Upper lobe of left lung (tissue), 6 donors: ENCODE results near the gene NFKBIB. TPM values are rescaled to one million over a fixed set of nuclear protein-coding genes. Genes with fewer than 3 reads are reported as not detected.
A peak's percentile ranks its signal among the peaks of the same experiment; 100 is the strongest.

Source experiments
- ATAC-seq, 2 donors: fragments of 200-7000 bp; cut with Tn5 transposase; one replicate each; pipeline ENCODE4 v1.9.1; 2022; ENCODE audit warnings: mild to moderate bottlenecking in 2 of 2, moderate library complexity in 2 of 2; ENCODE audit not compliant: low FRiP score in 2 of 2
- DNase-seq, 2 donors: peaks; one replicate each; pipeline ENCODE4 v3.0.0-alpha.2; 2019 to 2020
- H3K27ac ChIP-seq, 4 donors: fragments of 200-600 bp; sonication (generic); one replicate each; pipeline ENCODE4 v1.5.1; 2016 to 2019
- H3K27me3 ChIP-seq, 4 donors: fragments of 200-600 bp; sonication (generic); one replicate each; pipeline ENCODE4 v1.5.1; 2017 to 2019
- H3K36me3 ChIP-seq, 4 donors: fragments of 200-600 bp; sonication (generic); one replicate each; pipeline ENCODE4 v1.5.1; 2016 to 2019
- H3K4me1 ChIP-seq, 4 donors: fragments of 200-600 bp; sonication (generic); one replicate each; pipeline ENCODE4 v1.5.1; 2018 to 2019
- H3K4me3 ChIP-seq, 4 donors: fragments of 200-600 bp; sonication (generic); one replicate each; pipeline ENCODE4 v1.5.1; 2017 to 2019; ENCODE audit warnings: mild to moderate bottlenecking in 2 of 4, moderate library complexity in 1 of 4
- H3K9me3 ChIP-seq, 4 donors: fragments of 200-600 bp; sonication (generic); one replicate each; pipeline ENCODE4 v1.5.1; 2018 to 2019
- EP300 ChIP-seq, 4 donors: sonication (generic); formaldehyde crosslinking; IDR thresholded peaks; one replicate each; pipeline ENCODE4 v1.5.1; 2017; ENCODE audit warnings: antibody characterized with exemption in 4 of 4, control low read depth in 2 of 4
- POLR2A ChIP-seq, 4 donors: fragments of 450-650 bp; IDR thresholded peaks; one replicate each; pipeline ENCODE4 v1.5.1; 2016 to 2017; ENCODE audit warnings: antibody characterized with exemption in 4 of 4, mild to moderate bottlenecking in 2 of 4
- POLR2AphosphoS5 ChIP-seq, 2 donors: sonication (generic); formaldehyde crosslinking; IDR thresholded peaks; one replicate each; pipeline ENCODE4 v1.5.1; 2017; ENCODE audit warnings: antibody characterized with exemption in 2 of 2
- WGBS, 2 donors: methylation state at CpG; one replicate each; pipeline ENCODE4 v1.1.5; 2017 to 2018; 5-methylcytosine and 5-hydroxymethylcytosine counted together
- total RNA-seq, 6 donors: library from RNA; depleted of rRNA in 4 of 6; stranded (reverse); fragments of >200 nt in 4 of 6; gene quantifications; one replicate each; pipeline versions ENCODE4 v1.1.0 to v1.2.1, GENCODE V29; 2016 to 2021
- TF ChIP-seq, protein P1 (sequence below), 6 experiments: fragments of 450-650 bp in 4 of 6; fragments of 200-600 bp in 2 of 6; sonication (generic) in 2 of 6; IDR thresholded peaks; one replicate each; pipeline ENCODE4 v1.5.1; 2016 to 2019; ENCODE audit warnings: antibody characterized with exemption in 6 of 6
- donor health status: DM: no; HTN: no; CAD: no; lungs with moderate emphysema.
- donor health status: DM: no; HTN: yes; CAD: no; lungs with severe emphysema.

NFKBIB gene
- total RNA-seq, 6 donors from 2014 or later = 22.8 to 38.4 (median 31.6) TPM

DNA sequence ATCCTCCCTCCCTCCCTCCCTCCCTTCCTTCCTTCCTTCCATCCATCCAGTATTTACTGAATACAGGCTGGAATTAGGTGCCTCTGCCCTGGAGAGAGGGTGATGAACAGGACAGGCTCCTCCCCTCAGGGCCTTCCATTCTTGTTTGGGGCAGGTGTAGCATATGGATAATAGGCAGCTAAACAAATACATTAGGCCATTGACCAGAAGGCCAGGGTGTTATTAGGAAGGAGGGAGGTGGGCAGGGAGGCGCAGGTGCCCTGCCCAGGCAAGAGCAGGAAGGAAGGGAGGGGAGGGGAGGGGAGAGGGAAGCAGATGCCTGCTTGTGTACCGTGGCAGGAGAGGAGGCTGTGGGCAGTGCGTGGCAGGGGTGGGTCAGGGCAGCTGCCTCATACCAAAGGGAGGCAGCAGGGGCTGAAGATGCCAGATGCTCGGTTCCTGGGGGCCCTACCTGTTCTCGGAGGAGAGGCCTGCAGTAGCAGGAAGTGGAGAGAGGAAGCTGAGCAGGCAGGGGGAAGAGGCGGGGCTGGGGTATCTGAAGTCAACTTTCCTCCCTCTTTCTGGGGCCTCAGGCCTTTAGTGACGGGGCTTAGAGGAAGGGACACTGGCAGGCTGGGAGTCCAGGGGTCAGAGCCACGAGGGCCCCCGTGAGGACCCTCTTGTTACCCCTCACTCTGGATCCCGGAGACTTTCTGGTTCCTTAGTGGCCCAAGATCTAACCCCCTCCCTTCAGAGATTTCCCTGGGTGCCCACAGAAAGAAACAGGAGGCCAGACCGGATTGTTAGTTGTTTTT, 21.8 kb upstream of the NFKBIB start, which contains the start of gene RINL:
Gene RINL, minus strand, starts transcription at position 495 of the 794 bp plus-strand sequence. CDS start 1,533 bp downstream, outside the sequence.
- WGBS, 2 donors = 22 to 24% methylated on average over 11 of the region's 11 CpGs
- Histone ChIP-seq H3K27me3 (no peaks in the 10 kb centered on the region), H3K4me3 (peak within 1 kb of the TSS in 2 of 4 donors; percentile 34 to 40), H3K27ac (peak within 1 kb of the TSS; percentile 55 to 89 (median 86)), H3K36me3 (peaks cover 0 to 43% (median 28%) of the 10 kb centered on the region in 4 donors), H3K9me3 (no peaks in the 10 kb centered on the region), H3K4me1 (peaks cover 16 to 19% (median 16%) of the 10 kb centered on the region in 4 donors)
- TF ChIP-seq, protein P1, sequence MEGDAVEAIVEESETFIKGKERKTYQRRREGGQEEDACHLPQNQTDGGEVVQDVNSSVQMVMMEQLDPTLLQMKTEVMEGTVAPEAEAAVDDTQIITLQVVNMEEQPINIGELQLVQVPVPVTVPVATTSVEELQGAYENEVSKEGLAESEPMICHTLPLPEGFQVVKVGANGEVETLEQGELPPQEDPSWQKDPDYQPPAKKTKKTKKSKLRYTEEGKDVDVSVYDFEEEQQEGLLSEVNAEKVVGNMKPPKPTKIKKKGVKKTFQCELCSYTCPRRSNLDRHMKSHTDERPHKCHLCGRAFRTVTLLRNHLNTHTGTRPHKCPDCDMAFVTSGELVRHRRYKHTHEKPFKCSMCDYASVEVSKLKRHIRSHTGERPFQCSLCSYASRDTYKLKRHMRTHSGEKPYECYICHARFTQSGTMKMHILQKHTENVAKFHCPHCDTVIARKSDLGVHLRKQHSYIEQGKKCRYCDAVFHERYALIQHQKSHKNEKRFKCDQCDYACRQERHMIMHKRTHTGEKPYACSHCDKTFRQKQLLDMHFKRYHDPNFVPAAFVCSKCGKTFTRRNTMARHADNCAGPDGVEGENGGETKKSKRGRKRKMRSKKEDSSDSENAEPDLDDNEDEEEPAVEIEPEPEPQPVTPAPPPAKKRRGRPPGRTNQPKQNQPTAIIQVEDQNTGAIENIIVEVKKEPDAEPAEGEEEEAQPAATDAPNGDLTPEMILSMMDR (IDR thresholded peaks at IDR 0.05) = peak in 1 of 6 experiments; percentile 4
- TF ChIP-seq POLR2AphosphoS5 (IDR thresholded peaks at IDR 0.05) = peak in 1 of 2 donors; percentile 8
- no peak for TF ChIP-seq EP300 (IDR thresholded peaks at IDR 0.05)
- peak in 1 of 4 donors; percentile 37 for TF ChIP-seq POLR2A (IDR thresholded peaks at IDR 0.05)
- DNase-seq (peak in 1 of 2 donors; percentile 65), ATAC-seq (peak; percentile 64 to 68)

DNA sequence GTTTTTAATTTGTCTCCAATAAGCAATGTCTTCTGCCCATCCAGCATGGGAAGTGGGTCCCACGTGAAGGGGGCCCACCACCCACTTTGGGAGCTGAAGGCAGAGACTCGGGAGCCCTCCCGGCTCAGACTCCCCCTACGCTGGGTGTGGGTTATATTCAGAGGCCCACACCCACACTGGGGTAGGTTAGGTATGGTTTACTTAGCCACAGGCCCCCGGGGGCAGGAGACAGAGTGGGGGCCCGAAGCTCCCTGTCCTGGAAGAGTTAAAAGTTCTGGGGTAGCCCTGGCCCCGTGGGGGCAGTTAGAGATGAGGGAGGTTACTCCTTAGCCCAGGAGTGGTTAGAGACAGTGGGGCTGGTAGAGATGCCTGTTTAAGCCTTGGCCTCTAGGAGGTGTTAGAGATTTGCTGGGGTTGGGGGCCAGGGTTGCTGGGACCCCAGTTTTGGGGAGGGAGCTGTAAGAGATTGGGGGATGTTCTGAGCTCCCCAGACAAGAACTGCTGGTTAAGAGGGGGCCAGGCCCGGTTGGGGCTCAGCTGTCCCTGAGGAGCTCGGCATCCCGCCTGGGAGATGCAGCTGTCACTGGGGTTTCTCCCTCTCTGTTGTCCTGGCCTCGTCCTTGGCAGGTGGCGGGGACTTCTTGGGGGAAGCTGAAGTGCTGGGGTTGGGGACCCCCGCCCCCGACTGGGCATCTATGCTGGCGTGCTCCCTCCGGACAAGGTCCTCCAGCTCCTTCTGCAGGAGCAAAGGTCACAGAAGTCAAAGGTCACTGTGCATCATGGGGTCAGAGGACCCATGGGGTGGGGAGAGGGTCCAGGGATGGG, 21.0 kb upstream of the NFKBIB start:
- H3K36me3 ChIP-seq = peaks cover 0 to 51% (median 31%) of the 10 kb centered on the region in 4 donors
- WGBS, 2 donors = 70 to 77% methylated on average over 13 to 16 of the region's 16 CpGs
- no peak overlapping the region for H3K4me3 ChIP-seq
- no peaks in the 10 kb centered on the region for H3K9me3 ChIP-seq
- peak overlapping the region; percentile 55 to 89 (median 86) for H3K27ac ChIP-seq
- no peak for ATAC-seq
- no peaks in the 10 kb centered on the region for H3K27me3 ChIP-seq
- H3K4me1 ChIP-seq = peaks cover 16 to 19% (median 16%) of the 10 kb centered on the region in 4 donors
- no peak for TF ChIP-seq POLR2A (IDR thresholded peaks at IDR 0.05)
- no peak for TF ChIP-seq EP300 (IDR thresholded peaks at IDR 0.05)
- TF ChIP-seq, protein P1 (IDR thresholded peaks at IDR 0.05) = no peak
- TF ChIP-seq POLR2AphosphoS5 (IDR thresholded peaks at IDR 0.05) = no peak
- DNase-seq = no peak

DNA sequence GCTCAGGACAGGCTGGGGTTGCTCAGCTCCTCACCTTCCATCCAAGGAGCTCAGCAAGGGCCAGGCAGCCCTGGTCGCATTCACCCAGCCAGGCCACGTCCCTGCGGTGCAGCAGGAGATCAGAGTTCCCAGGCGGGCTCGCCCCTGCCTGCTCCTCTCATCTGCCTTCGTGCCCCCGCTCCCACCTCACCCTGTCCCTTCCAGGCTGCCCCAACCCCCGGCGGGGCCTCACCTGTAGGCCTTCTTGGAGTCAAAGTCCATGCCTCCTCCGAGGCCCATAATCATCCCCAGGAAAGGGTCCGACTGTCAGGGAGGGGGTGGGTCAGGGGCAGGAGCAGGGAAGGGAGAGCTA, 20.4 kb upstream of the NFKBIB start:
- TF ChIP-seq POLR2A (IDR thresholded peaks at IDR 0.05) (no peak), POLR2AphosphoS5 (IDR thresholded peaks at IDR 0.05) (no peak), EP300 (IDR thresholded peaks at IDR 0.05) (no peak)
- TF ChIP-seq, protein P1 (IDR thresholded peaks at IDR 0.05) = no peak
- peaks cover 0 to 51% (median 31%) of the 10 kb centered on the region in 4 donors for H3K36me3 ChIP-seq
- whole genome bisulfite sequencing, 2 donors = 89 to 98% methylated on average over 4 to 11 of the region's 11 CpGs

DNA sequence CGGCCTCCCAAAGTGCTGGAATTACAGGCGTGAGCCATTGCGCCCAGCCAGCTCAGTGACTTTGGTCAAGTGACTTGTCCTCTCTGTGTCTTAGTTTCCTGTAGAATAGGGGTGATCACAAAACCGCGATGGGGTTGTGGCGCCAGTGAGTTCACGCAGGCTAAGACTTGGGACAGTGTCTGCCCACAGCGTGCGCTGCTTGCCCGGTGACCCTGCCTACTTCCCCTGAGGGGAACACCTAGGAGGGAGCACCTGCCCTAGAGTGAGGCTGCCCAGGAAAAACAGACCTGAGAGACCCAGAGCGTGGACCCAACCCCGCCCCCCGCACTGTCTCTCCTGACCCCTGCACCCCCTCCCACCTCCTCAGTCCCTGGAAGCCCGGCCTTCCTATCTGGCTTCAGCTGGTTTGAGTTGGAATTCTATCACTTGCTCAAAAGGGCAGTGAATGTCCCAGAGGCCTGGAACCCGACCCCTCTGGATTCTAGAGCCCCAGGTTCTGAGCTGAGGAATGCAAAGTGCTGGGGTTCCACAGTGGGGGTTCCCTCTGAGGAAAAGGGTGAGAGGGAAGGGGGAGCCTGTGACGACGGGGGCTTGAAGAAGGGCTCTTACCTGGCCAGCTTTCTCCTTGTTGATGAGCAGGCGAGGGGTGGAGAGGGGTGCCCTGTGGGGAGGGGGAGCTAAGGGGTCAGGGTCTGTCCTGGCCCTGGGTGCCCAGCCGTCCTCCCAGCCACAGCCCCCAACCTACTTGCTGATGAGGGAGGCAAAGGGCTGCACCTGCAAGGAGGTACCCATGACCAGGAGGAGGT, 19.5 kb upstream of the NFKBIB start:
- ATAC-seq = no peak
- H3K9me3 ChIP-seq = no peaks in the 10 kb centered on the region
- DNase-seq = no peak
- TF ChIP-seq POLR2A (IDR thresholded peaks at IDR 0.05) (no peak), EP300 (IDR thresholded peaks at IDR 0.05) (no peak), POLR2AphosphoS5 (IDR thresholded peaks at IDR 0.05) (no peak)
- TF ChIP-seq, protein P1 (IDR thresholded peaks at IDR 0.05) = no peak
- no peak overlapping the region for H3K27ac ChIP-seq
- H3K27me3 ChIP-seq = no peaks in the 10 kb centered on the region
- no peak overlapping the region for H3K4me3 ChIP-seq
- peaks cover 0 to 51% (median 31%) of the 10 kb centered on the region in 4 donors for H3K36me3 ChIP-seq
- H3K4me1 ChIP-seq = peaks cover 16 to 19% (median 16%) of the 10 kb centered on the region in 4 donors
- WGBS, 2 donors = 93 to 94% methylated on average over 6 to 19 of the region's 19 CpGs

More for the DNA sequence above, 20.4 kb upstream of the NFKBIB start:
- no peaks in the 10 kb centered on the region for H3K9me3 ChIP-seq
- H3K27ac ChIP-seq = peak overlapping the region in 1 of 4 donors; percentile 89
- H3K27me3 ChIP-seq = no peaks in the 10 kb centered on the region
- H3K4me1 ChIP-seq = peaks cover 16 to 19% (median 16%) of the 10 kb centered on the region in 4 donors
- no peak overlapping the region for H3K4me3 ChIP-seq
- ATAC-seq (no peak), DNase-seq (no peak)
